ENCODE results near the gene POU2AF2. TPM values are rescaled to one million over a fixed set of nuclear protein-coding genes. Genes with fewer than 3 reads are reported as not detected.
A peak's percentile ranks its signal among the peaks of the same experiment; 100 is the strongest.
"Not testable (repeated sequence)": the region's sequence is repeated elsewhere in the genome, so short reads cannot be mapped to it uniquely, and the experiment has no call there.

POU2AF2 gene
- total and polyA plus RNA-seq, 2 donors: 0.19 TPM; not detected in 1

GRCh38 chr11:111269146-111269868 is 23.8 kb downstream of the POU2AF2 start:
- H3K4me3 ChIP-seq (ENCODE audit: low read depth, low read length): no peak overlapping the region
- WGBS: 64% methylated on average over 5 of the region's 5 CpGs
- no peaks in the 10 kb centered on the region for H3K36me3 ChIP-seq (ENCODE audit: insufficient read depth)
- H3K4me1 ChIP-seq (ENCODE audit: insufficient read depth): no peaks in the 10 kb centered on the region
- H3K27ac ChIP-seq (ENCODE audit: low read depth): no peak overlapping the region
- no peak for DNase-seq (ENCODE audit: extremely low spot score)

- no peak for DNase-seq (ENCODE audit: extremely low spot score)
- no peaks in the 10 kb centered on the region for H3K36me3 ChIP-seq (ENCODE audit: insufficient read depth)
- H3K4me1 ChIP-seq (ENCODE audit: insufficient read depth): no peaks in the 10 kb centered on the region
- 86% methylated on average over 3 of the region's 3 CpGs for WGBS
- no peak overlapping the region for H3K4me3 ChIP-seq (ENCODE audit: low read depth, low read length)
- H3K27ac ChIP-seq (ENCODE audit: low read depth): no peak overlapping the region
Observed at GRCh38 chr11:111272420-111272819, 26.9 kb downstream of the POU2AF2 start.

- Histone ChIP-seq H3K27ac (ENCODE audit: low read depth) (no peak overlapping the region), H3K4me1 (ENCODE audit: insufficient read depth) (no peaks in the 10 kb centered on the region), H3K36me3 (ENCODE audit: insufficient read depth) (no peaks in the 10 kb centered on the region), H3K4me3 (ENCODE audit: low read depth, low read length) (no peak overlapping the region)
- WGBS: 67% methylated on average over 3 of the region's 3 CpGs
- no peak for DNase-seq (ENCODE audit: extremely low spot score)
Observed at GRCh38 chr11:111282562-111283075, 37.1 kb downstream of the POU2AF2 start.

GRCh38 chr11:111283945-111284481 is 38.5 kb downstream of the POU2AF2 start:
- WGBS: 71% methylated on average over 33 of the region's 33 CpGs
- no peaks in the 10 kb centered on the region for H3K36me3 ChIP-seq (ENCODE audit: insufficient read depth)
- DNase-seq (ENCODE audit: extremely low spot score): no peak
- H3K27ac ChIP-seq (ENCODE audit: low read depth): no peak overlapping the region
- H3K4me1 ChIP-seq (ENCODE audit: insufficient read depth): no peaks in the 10 kb centered on the region
- no peak overlapping the region for H3K4me3 ChIP-seq (ENCODE audit: low read depth, low read length)

- no peak for DNase-seq (ENCODE audit: extremely low spot score)
- H3K27ac ChIP-seq (ENCODE audit: low read depth): no peak overlapping the region
- no peaks in the 10 kb centered on the region for H3K36me3 ChIP-seq (ENCODE audit: insufficient read depth)
- no peak overlapping the region for H3K4me3 ChIP-seq (ENCODE audit: low read depth, low read length)
- WGBS: 82% methylated on average over 18 of the region's 18 CpGs
- H3K4me1 ChIP-seq (ENCODE audit: insufficient read depth): no peaks in the 10 kb centered on the region
Observed at GRCh38 chr11:111285189-111286091, 39.9 kb downstream of the POU2AF2 start.

- no peak for DNase-seq (ENCODE audit: extremely low spot score)
- WGBS: 94% methylated on average over 5 of the region's 5 CpGs
Observed at GRCh38 chr11:111291764-111292163, 46.2 kb downstream of the POU2AF2 start.

GRCh38 chr11:111292408-111292807 is 46.9 kb downstream of the POU2AF2 start:
- not testable (repeated sequence) for H3K36me3 ChIP-seq (ENCODE audit: insufficient read depth); DNase-seq (ENCODE audit: extremely low spot score); H3K4me1 ChIP-seq (ENCODE audit: insufficient read depth); H3K4me3 ChIP-seq (ENCODE audit: low read depth, low read length); H3K27ac ChIP-seq (ENCODE audit: low read depth)
- 90% methylated on average over 1 of the region's 1 CpG for WGBS

More at GRCh38 chr11:111291764-111292163, 46.2 kb downstream of the POU2AF2 start:
- no peak overlapping the region for H3K27ac ChIP-seq (ENCODE audit: low read depth)
- no peak overlapping the region for H3K4me3 ChIP-seq (ENCODE audit: low read depth, low read length)
- H3K4me1 ChIP-seq (ENCODE audit: insufficient read depth): no peaks in the 10 kb centered on the region
- no peaks in the 10 kb centered on the region for H3K36me3 ChIP-seq (ENCODE audit: insufficient read depth)

GRCh38 chr11:111296196-111296595 is 50.7 kb downstream of the POU2AF2 start:
- 94% methylated on average over 3 of the region's 3 CpGs for WGBS
- no peak for DNase-seq (ENCODE audit: extremely low spot score)

GRCh38 chr11:111297696-111298095 is 52.2 kb downstream of the POU2AF2 start:
- Histone ChIP-seq H3K4me1 (ENCODE audit: insufficient read depth) (peaks cover 2% of the 10 kb centered on the region), H3K4me3 (ENCODE audit: low read depth, low read length) (no peak overlapping the region), H3K27ac (ENCODE audit: low read depth) (no peak overlapping the region), H3K36me3 (ENCODE audit: insufficient read depth) (no peaks in the 10 kb centered on the region)
- DNase-seq (ENCODE audit: extremely low spot score): no peak
- WGBS: 99% methylated on average over 10 of the region's 10 CpGs

More at GRCh38 chr11:111296196-111296595, 50.7 kb downstream of the POU2AF2 start:
- Histone ChIP-seq H3K4me3 (ENCODE audit: low read depth, low read length) (no peak overlapping the region), H3K36me3 (ENCODE audit: insufficient read depth) (no peaks in the 10 kb centered on the region), H3K4me1 (ENCODE audit: insufficient read depth) (peaks cover 2% of the 10 kb centered on the region), H3K27ac (ENCODE audit: low read depth) (no peak overlapping the region)

GRCh38 chr11:111298413-111299100 is 53.0 kb downstream of the POU2AF2 start, which contains the start of gene POU2AF3:
Gene POU2AF3, plus strand, starts transcription at chr11:111298546. Its CDS starts 36 bp downstream, at chr11:111298582.
- H3K4me3 ChIP-seq (ENCODE audit: low read depth, low read length): peak within 1 kb of the TSS; percentile 66
- 9% methylated on average over 57 of the region's 57 CpGs for WGBS
- peak within 1 kb of the TSS; percentile 94 for H3K27ac ChIP-seq (ENCODE audit: low read depth)
- DNase-seq (ENCODE audit: extremely low spot score): no peak
- H3K36me3 ChIP-seq (ENCODE audit: insufficient read depth): no peaks in the 10 kb centered on the region
- peaks cover 2% of the 10 kb centered on the region for H3K4me1 ChIP-seq (ENCODE audit: insufficient read depth)

- no peak for DNase-seq (ENCODE audit: extremely low spot score)
- peak overlapping the region; percentile 66 for H3K4me3 ChIP-seq (ENCODE audit: low read depth, low read length)
- 2% methylated on average over 77 of the region's 77 CpGs for WGBS
- peaks cover 2% of the 10 kb centered on the region for H3K4me1 ChIP-seq (ENCODE audit: insufficient read depth)
- H3K27ac ChIP-seq (ENCODE audit: low read depth): peak overlapping the region; percentile 94
- H3K36me3 ChIP-seq (ENCODE audit: insufficient read depth): no peaks in the 10 kb centered on the region
Observed at GRCh38 chr11:111299101-111300026, 53.8 kb downstream of the POU2AF2 start.

- WGBS: 92% methylated on average over 9 of the region's 9 CpGs
- H3K4me1 ChIP-seq (ENCODE audit: insufficient read depth): peaks cover 2% of the 10 kb centered on the region
- no peak for DNase-seq (ENCODE audit: extremely low spot score)
- H3K4me3 ChIP-seq (ENCODE audit: low read depth, low read length): no peak overlapping the region
- no peak overlapping the region for H3K27ac ChIP-seq (ENCODE audit: low read depth)
- H3K36me3 ChIP-seq (ENCODE audit: insufficient read depth): no peaks in the 10 kb centered on the region
Observed at GRCh38 chr11:111300569-111300968, 55.0 kb downstream of the POU2AF2 start.

Data from urinary bladder (tissue), 4 donors.